ENCODE data around the gene ZNF583.

The ZNF583 gene

DNA sequence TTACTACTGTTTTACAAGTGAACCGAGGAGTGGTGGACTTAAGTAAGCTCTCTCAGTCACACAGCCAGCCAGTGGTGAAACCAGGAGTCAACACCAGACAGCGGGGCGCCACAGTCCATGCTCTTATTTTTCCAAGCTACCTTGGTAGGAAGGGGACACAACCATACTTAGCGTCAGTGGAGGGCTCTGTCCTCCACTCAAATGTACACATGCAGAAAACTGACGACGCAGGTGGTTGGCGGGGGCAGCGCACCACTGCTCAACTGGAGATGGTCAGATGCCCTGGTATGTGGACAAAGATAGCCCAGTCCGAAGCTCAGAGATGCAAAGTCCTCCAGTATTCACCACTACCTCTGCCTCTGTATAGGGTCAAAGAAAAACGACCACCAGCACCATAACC lies 72.0 kb downstream of the ZNF583 start:
- DNase-seq, result no peak

All from RPMI8226 (cell line).